H9 (cell line): ENCODE data around the gene CC2D2B. TPM values are rescaled to one million over a fixed set of nuclear protein-coding genes. Genes with fewer than 3 reads are reported as not detected.

Experiments used
- DNase-seq: peaks from one replicate; pipeline ENCODE4 v3.0.0-alpha.2; 2017
- H2AFZ ChIP-seq: one replicate; pipeline ENCODE4 v1.6.1; 2013; ENCODE audit warnings: mild to moderate bottlenecking, low read length, control low read depth, moderate library complexity
- H2AK5ac ChIP-seq: 2 replicates; pipeline ENCODE4 v1.6.1; 2013; ENCODE audit warnings: low read length, control low read depth, mixed read lengths; ENCODE audit not compliant: insufficient read length
- H2BK120ac ChIP-seq: one replicate; pipeline ENCODE4 v1.6.1; 2013; ENCODE audit warnings: low read depth, mild to moderate bottlenecking, low read length, control low read depth, inconsistent platforms; ENCODE audit not compliant: poor library complexity, severe bottlenecking
- H2BK12ac ChIP-seq: 2 replicates; pipeline ENCODE4 v1.6.1; 2013; ENCODE audit warnings: low read length, control low read depth, mixed read lengths, low read depth; ENCODE audit not compliant: insufficient read length
- H2BK15ac ChIP-seq: 2 replicates; pipeline ENCODE4 v1.6.1; 2013; ENCODE audit warnings: low read depth, low read length, control low read depth
- H2BK20ac ChIP-seq: one replicate; pipeline ENCODE4 v1.6.1; 2013; ENCODE audit warnings: low read depth, mild to moderate bottlenecking, low read length, control low read depth, inconsistent platforms; ENCODE audit not compliant: poor library complexity, severe bottlenecking
- H2BK5ac ChIP-seq: 2 replicates; pipeline ENCODE4 v1.6.1; 2013; ENCODE audit warnings: low read length, control low read depth, mixed read lengths; ENCODE audit not compliant: insufficient read length
- H3K14ac ChIP-seq: 2 replicates; pipeline ENCODE4 v1.6.1; 2013; ENCODE audit warnings: low read length, control low read depth; ENCODE audit not compliant: insufficient read depth
- H3K18ac ChIP-seq: 2 replicates; pipeline ENCODE4 v1.6.1; 2013; ENCODE audit warnings: low read depth, mild to moderate bottlenecking, mixed read lengths, low read length, control low read depth; ENCODE audit not compliant: insufficient read length
- H3K23ac ChIP-seq: 2 replicates; pipeline ENCODE4 v1.6.1; 2013; ENCODE audit warnings: low read length, control low read depth, mixed read lengths, low read depth; ENCODE audit not compliant: insufficient read length
- H3K23me2 ChIP-seq: 2 replicates; pipeline ENCODE4 v1.6.1; 2013; ENCODE audit warnings: low read depth, mild to moderate bottlenecking, mixed read lengths, low read length, control low read depth; ENCODE audit not compliant: insufficient read length, poor library complexity, severe bottlenecking
- H3K27ac ChIP-seq: 2 replicates; pipeline ENCODE4 v1.5.1; 2013; ENCODE audit warnings: low read length, control low read depth, mixed read lengths, low read depth; ENCODE audit not compliant: insufficient read length
- H3K27me3 ChIP-seq: 2 replicates; pipeline ENCODE4 v1.6.1; 2013; ENCODE audit warnings: low read length, control low read depth, inconsistent platforms; ENCODE audit not compliant: insufficient read depth
- H3K4ac ChIP-seq: 2 replicates; pipeline ENCODE4 v1.6.1; 2013; ENCODE audit warnings: low read depth, mild to moderate bottlenecking, control low read depth, inconsistent platforms, low read length, moderate library complexity
- H3K4me1 ChIP-seq: 2 replicates; pipeline ENCODE4 v1.6.1; 2013; ENCODE audit warnings: low read length, control low read depth, inconsistent platforms; ENCODE audit not compliant: insufficient read depth
- H3K4me2 ChIP-seq: 2 replicates; pipeline ENCODE4 v1.6.1; 2013; ENCODE audit warnings: low read length, control low read depth, mixed read lengths; ENCODE audit not compliant: insufficient read length, insufficient read depth
- H3K56ac ChIP-seq: 2 replicates; pipeline ENCODE4 v1.6.1; 2013; ENCODE audit warnings: low read depth, mild to moderate bottlenecking, mixed read lengths, low read length, control low read depth; ENCODE audit not compliant: insufficient read length
- H3K79me1 ChIP-seq: 2 replicates; pipeline ENCODE4 v1.6.1; 2013; ENCODE audit warnings: low read depth, mild to moderate bottlenecking, moderate library complexity, low read length, control low read depth, inconsistent platforms; ENCODE audit not compliant: insufficient read depth, poor library complexity, severe bottlenecking
- H3K79me2 ChIP-seq: 2 replicates; pipeline ENCODE4 v1.6.1; 2013; ENCODE audit warnings: low read length, control low read depth, inconsistent platforms; ENCODE audit not compliant: insufficient read depth
- H3K9ac ChIP-seq: 2 replicates; pipeline ENCODE4 v1.6.1; 2013; ENCODE audit warnings: low read length, control low read depth, mixed read lengths; ENCODE audit not compliant: insufficient read length; ENCODE audit errors: extremely low read depth
- H3K9me3 ChIP-seq: one replicate; pipeline ENCODE4 v1.6.1; 2013; ENCODE audit warnings: low read depth, low read length, inconsistent platforms; ENCODE audit not compliant: control insufficient read depth
- H3T11ph ChIP-seq: one replicate; pipeline ENCODE4 v1.6.1; 2013; ENCODE audit warnings: mild to moderate bottlenecking, low read length, control low read depth, inconsistent platforms
- H4K20me1 ChIP-seq: one replicate; pipeline ENCODE4 v1.6.1; 2013; ENCODE audit not compliant: control insufficient read depth, insufficient read length, insufficient read depth
- H4K5ac ChIP-seq: 2 replicates; pipeline ENCODE4 v1.6.1; 2013; ENCODE audit warnings: low read depth, mild to moderate bottlenecking, mixed read lengths, low read length, control low read depth; ENCODE audit not compliant: insufficient read length
- H4K8ac ChIP-seq: replicated peaks from 2 replicates; pipeline ENCODE4 v1.6.1; 2013; ENCODE audit warnings: low read length, control low read depth, mixed read lengths, low read depth; ENCODE audit not compliant: insufficient read length
- H4K91ac ChIP-seq: 2 replicates; pipeline ENCODE4 v1.6.1; 2013; ENCODE audit warnings: low read depth, mild to moderate bottlenecking, moderate library complexity, mixed read lengths, low read length, control low read depth; ENCODE audit not compliant: insufficient read length
- H3K27ac Mint-ChIP-seq, 3 experiments: 2 replicates in 2 of 3; 3 replicates in 1 of 3; pipeline ENCODE4 v1.8.0; 2020 to 2021; ENCODE audit warnings: mixed read lengths in 3 of 3, mild to moderate bottlenecking in 1 of 3, moderate library complexity in 1 of 3
- H3K27me3 Mint-ChIP-seq: 2 replicates; pipeline ENCODE4 v1.8.0; 2021; ENCODE audit warnings: low read depth, mild to moderate bottlenecking, moderate library complexity, mixed read lengths
- H3K36me3 Mint-ChIP-seq, 3 experiments: 2 replicates in 2 of 3; 3 replicates in 1 of 3; pipeline ENCODE4 v1.8.0; 2020 to 2021; ENCODE audit warnings: low read depth in 3 of 3, mixed read lengths in 3 of 3; ENCODE audit not compliant: insufficient read depth in 1 of 3
- H3K4me1 Mint-ChIP-seq, 2 experiments: 2 replicates each; pipeline ENCODE4 v1.8.0; 2020; ENCODE audit warnings: mixed read lengths in 2 of 2
- H3K4me3 Mint-ChIP-seq, 2 experiments: 2 replicates in 1 of 2; 3 replicates in 1 of 2; pipeline ENCODE4 v1.8.0; 2020 to 2021; ENCODE audit warnings: mild to moderate bottlenecking in 2 of 2, mixed read lengths in 2 of 2, moderate library complexity in 1 of 2
- H3K9me3 Mint-ChIP-seq, 2 experiments: 2 replicates in 1 of 2; 3 replicates in 1 of 2; pipeline ENCODE4 v1.8.0; 2020; ENCODE audit warnings: mild to moderate bottlenecking in 2 of 2, mixed read lengths in 2 of 2, moderate library complexity in 1 of 2
- CTCF ChIP-seq: fragments of 200-600 bp; sonication (generic); conservative IDR thresholded peaks from 3 replicates; pipeline ENCODE4 v1.8.0; 2021; ENCODE audit warnings: antibody characterized with exemption, mild to moderate bottlenecking
- WGBS: extraction: QIAGEN DNeasy Blood & Tissue Kit; methylation state at CpG from one replicate; pipeline ENCODE4 v1.1.7; 2013; ENCODE audit warnings: missing lambda C conversion rate, low lambda C conversion rate, mixed read lengths; ENCODE audit not compliant: insufficient read length; ENCODE audit errors: extremely low coverage; 5-methylcytosine and 5-hydroxymethylcytosine counted together
- total RNA-seq: library from RNA; stranded (reverse); gene quantifications from 2 replicates; pipeline ENCODE4 v1.2.1, GENCODE V29; 2021

CC2D2B gene
- total RNA-seq, 1 experiment from 2014 or later, result 0.72 TPM

GRCh38 chr10:96041146-96041545 is 133.4 kb downstream of the CC2D2B start:
- H3K36me3 Mint-ChIP-seq, result peaks cover 8 to 11% (median 10%) of the 10 kb centered on the region in 3 experiments
- Histone ChIP-seq H3K9me3 (no peaks in the 10 kb centered on the region), H3K27me3 (no peaks in the 10 kb centered on the region; the same call in 1 of the 2 replicates), H3K23me2 (peaks cover 4% of the 10 kb centered on the region), H4K91ac (no peak overlapping the region), H3K9ac (no peak overlapping the region), H2BK5ac (no peak overlapping the region), H3K14ac (no peak overlapping the region), H2BK20ac (no peak overlapping the region), H3K27ac (no peak overlapping the region), H4K5ac (no peak overlapping the region), H3K56ac (no peak overlapping the region), H3K4me1 (no peaks in the 10 kb centered on the region), H3K79me1 (no peaks in the 10 kb centered on the region), H2BK120ac (no peak overlapping the region), H3K79me2 (peaks cover 10% of the 10 kb centered on the region; the same call in 1 of the 2 replicates), H4K8ac (no peak overlapping the region), H2BK15ac (no peak overlapping the region), H3K4ac (no peak overlapping the region), H2AFZ (no peak overlapping the region), H2AK5ac (no peak overlapping the region), H3T11ph (no peak overlapping the region), H4K20me1 (no peaks in the 10 kb centered on the region), H2BK12ac (no peak overlapping the region), H3K23ac (no peak overlapping the region), H3K4me2 (no peak overlapping the region), H3K18ac (no peak overlapping the region)
- H3K27me3 Mint-ChIP-seq, result peaks cover 22% of the 10 kb centered on the region
- H3K9me3 Mint-ChIP-seq, result peaks cover 0 to 4% of the 10 kb centered on the region in 2 experiments; a peak in 2 of 5 replicates
- no peak for DNase-seq
- H3K27ac Mint-ChIP-seq, result no peak overlapping the region
- no peak for TF ChIP-seq CTCF
- H3K4me3 Mint-ChIP-seq, result no peak overlapping the region
- H3K4me1 Mint-ChIP-seq, result peaks cover 17 to 22% of the 10 kb centered on the region in 2 experiments
- no CpG with 5 or more reads among the region's 11 CpGs for WGBS
